KG1 (cell line): ENCODE measurements around the gene SUGCT.

Source experiments
- DNase-seq: peaks from one replicate; lab custom pipeline; 2025; lab: John Stamatoyannopoulos, UW

The SUGCT gene

GRCh38 chr7:40263752-40264390, 129.1 kb downstream of the SUGCT start:
- no peak for DNase-seq

- no peak for DNase-seq
Observed at GRCh38 chr7:40267583-40267982, 132.8 kb downstream of the SUGCT start.

- DNase-seq, result peak; percentile 32
Observed at GRCh38 chr7:40268810-40269209, 134.0 kb downstream of the SUGCT start.

- no peak for DNase-seq
Observed at GRCh38 chr7:40276061-40276460, 141.3 kb downstream of the SUGCT start.

- DNase-seq, result no peak
Observed at GRCh38 chr7:40279991-40280390, 145.2 kb downstream of the SUGCT start.

- no peak for DNase-seq
Observed at GRCh38 chr7:40282858-40283257, 148.1 kb downstream of the SUGCT start.

GRCh38 chr7:40283391-40283790, 148.6 kb downstream of the SUGCT start:
- DNase-seq, result no peak

GRCh38 chr7:40288827-40289226, 154.0 kb downstream of the SUGCT start:
- DNase-seq, result no peak

GRCh38 chr7:40297741-40298311, 163.0 kb downstream of the SUGCT start:
- no peak for DNase-seq

GRCh38 chr7:40298421-40298820, 163.6 kb downstream of the SUGCT start:
- DNase-seq, result no peak

GRCh38 chr7:40299097-40299496, 164.3 kb downstream of the SUGCT start:
- no peak for DNase-seq

- no peak for DNase-seq
Observed at GRCh38 chr7:40300146-40300670, 165.4 kb downstream of the SUGCT start.

- DNase-seq, result no peak
Observed at GRCh38 chr7:40301486-40302068, 166.8 kb downstream of the SUGCT start.

GRCh38 chr7:40303996-40304395, 169.2 kb downstream of the SUGCT start:
- DNase-seq, result no peak

- no peak for DNase-seq
Observed at GRCh38 chr7:40305229-40305628, 170.4 kb downstream of the SUGCT start.

GRCh38 chr7:40306025-40306424, 171.2 kb downstream of the SUGCT start:
- DNase-seq, result no peak

GRCh38 chr7:40306596-40306995, 171.8 kb downstream of the SUGCT start:
- DNase-seq, result no peak

GRCh38 chr7:40310258-40310657, 175.5 kb downstream of the SUGCT start:
- DNase-seq, result no peak

GRCh38 chr7:40311307-40311706, 176.5 kb downstream of the SUGCT start:
- DNase-seq, result no peak

- no peak for DNase-seq
Observed at GRCh38 chr7:40315277-40315676, 180.5 kb downstream of the SUGCT start.

- no peak for DNase-seq
Observed at GRCh38 chr7:40316176-40316575, 181.4 kb downstream of the SUGCT start.

GRCh38 chr7:40324914-40325313, 190.1 kb downstream of the SUGCT start:
- DNase-seq, result no peak

GRCh38 chr7:40327113-40327512, 192.3 kb downstream of the SUGCT start:
- DNase-seq, result no peak

GRCh38 chr7:40327873-40328272, 193.1 kb downstream of the SUGCT start:
- DNase-seq, result no peak
